HCT116 (cell line): Measurements from ENCODE around the gene CDC42BPA.

ENCODE experiments used
- CEBPB ChIP-seq: IDR thresholded peaks from 2 replicates; pipeline ENCODE4 v1.6.1; 2012; ENCODE audit warnings: low read depth
- CTCF ChIP-seq, 3 experiments: fragments of 200-600 bp in 1 of 3; sonication (generic) in 1 of 3; IDR thresholded peaks in 2 of 3; conservative IDR thresholded peaks in 1 of 3; 2 replicates each; pipeline ENCODE4 v1.5.1; 2012 to 2017; ENCODE audit warnings: low read depth in 2 of 3, low read length in 2 of 3, antibody characterized with exemption in 1 of 3, borderline replicate concordance in 1 of 3, control low read depth in 1 of 3, mild to moderate bottlenecking in 1 of 3, mixed read lengths in 1 of 3, mixed run types in 1 of 3, moderate library complexity in 1 of 3; ENCODE audit not compliant: insufficient read depth in 1 of 3
- EZH2 ChIP-seq: fragments of 200-600 bp; sonication (generic); IDR thresholded peaks from 2 replicates; pipeline ENCODE4 v1.6.1; 2017; ENCODE audit warnings: antibody characterized with exemption, mixed run types
- EZH2phosphoT487 ChIP-seq: fragments of 200-600 bp; IDR thresholded peaks from 2 replicates; pipeline ENCODE4 v1.6.1; 2018; ENCODE audit warnings: antibody characterized with exemption, borderline replicate concordance
- FOSL1 ChIP-seq: IDR thresholded peaks from 2 replicates; pipeline ENCODE4 v1.6.1; 2012; ENCODE audit warnings: low read depth
- JUND ChIP-seq: IDR thresholded peaks from 2 replicates; pipeline ENCODE4 v1.6.1; 2012
- POLR2A ChIP-seq: IDR thresholded peaks from 2 replicates; pipeline ENCODE4 v1.7.0; 2011; ENCODE audit warnings: borderline replicate concordance; ENCODE audit not compliant: insufficient read depth, insufficient read length; ENCODE audit errors: extremely low read depth
- RAD21 ChIP-seq: IDR thresholded peaks from 2 replicates; pipeline ENCODE4 v1.6.1; 2012; ENCODE audit warnings: low read depth, mild to moderate bottlenecking
- SP1 ChIP-seq: IDR thresholded peaks from 2 replicates; pipeline ENCODE4 v1.6.1; 2012; ENCODE audit warnings: low read depth
- TCF7L2 ChIP-seq: IDR thresholded peaks from 2 replicates; pipeline ENCODE4 v1.7.0; 2011; ENCODE audit warnings: borderline replicate concordance, inconsistent platforms; ENCODE audit not compliant: insufficient read depth, insufficient read length; ENCODE audit errors: extremely low read depth
- ZFX ChIP-seq: fragments of 450-650 bp; IDR thresholded peaks from 2 replicates; pipeline ENCODE4 v1.6.1; 2017
- TF ChIP-seq, protein P1 (sequence below): IDR thresholded peaks from 2 replicates; pipeline ENCODE4 v1.6.1; 2011; ENCODE audit warnings: mild to moderate bottlenecking, low read length, moderate library complexity; ENCODE audit not compliant: insufficient replicate concordance; ENCODE audit errors: extremely low read depth
- TF ChIP-seq, protein P2 (sequence below): IDR thresholded peaks from 2 replicates; pipeline ENCODE4 v1.6.1; 2012

DNA sequence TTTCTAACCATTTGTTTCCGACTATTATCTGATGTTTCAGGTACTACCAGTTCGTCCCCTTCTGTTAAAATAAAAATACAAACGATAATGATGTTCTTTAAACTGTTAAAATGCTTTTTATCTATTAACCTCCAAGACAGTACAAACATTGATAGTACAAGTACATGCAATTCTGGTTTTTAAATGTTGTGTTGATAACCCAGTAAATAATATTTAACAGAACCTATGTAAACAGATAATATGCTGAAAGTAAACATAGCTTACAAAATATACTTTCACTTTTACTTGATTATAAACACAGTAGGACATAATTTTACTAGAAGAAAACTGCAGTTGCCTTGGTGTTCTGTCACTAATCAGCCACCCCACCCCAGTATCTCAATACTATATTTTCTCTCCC lies 301.3 kb downstream of the CDC42BPA start:
- TF ChIP-seq EZH2: no peak
- no peak for TF ChIP-seq ZFX
- TF ChIP-seq, protein P1, sequence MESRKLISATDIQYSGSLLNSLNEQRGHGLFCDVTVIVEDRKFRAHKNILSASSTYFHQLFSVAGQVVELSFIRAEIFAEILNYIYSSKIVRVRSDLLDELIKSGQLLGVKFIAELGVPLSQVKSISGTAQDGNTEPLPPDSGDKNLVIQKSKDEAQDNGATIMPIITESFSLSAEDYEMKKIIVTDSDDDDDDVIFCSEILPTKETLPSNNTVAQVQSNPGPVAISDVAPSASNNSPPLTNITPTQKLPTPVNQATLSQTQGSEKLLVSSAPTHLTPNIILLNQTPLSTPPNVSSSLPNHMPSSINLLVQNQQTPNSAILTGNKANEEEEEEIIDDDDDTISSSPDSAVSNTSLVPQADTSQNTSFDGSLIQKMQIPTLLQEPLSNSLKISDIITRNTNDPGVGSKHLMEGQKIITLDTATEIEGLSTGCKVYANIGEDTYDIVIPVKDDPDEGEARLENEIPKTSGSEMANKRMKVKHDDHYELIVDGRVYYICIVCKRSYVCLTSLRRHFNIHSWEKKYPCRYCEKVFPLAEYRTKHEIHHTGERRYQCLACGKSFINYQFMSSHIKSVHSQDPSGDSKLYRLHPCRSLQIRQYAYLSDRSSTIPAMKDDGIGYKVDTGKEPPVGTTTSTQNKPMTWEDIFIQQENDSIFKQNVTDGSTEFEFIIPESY: no peak
- TF ChIP-seq CTCF (IDR thresholded peaks at IDR 0.05 in 2 of 3, conservative IDR thresholded peaks at IDR 0.05 in 1 of 3; ENCODE audit: borderline replicate concordance in 1 of 3, insufficient read depth in 1 of 3, low read depth in 2 of 3, low read length in 2 of 3): no peak
- no peak for TF ChIP-seq TCF7L2
- no peak for TF ChIP-seq JUND
- TF ChIP-seq CEBPB: no peak
- no peak for TF ChIP-seq POLR2A
- TF ChIP-seq SP1: no peak
- no peak for TF ChIP-seq FOSL1
- TF ChIP-seq EZH2phosphoT487: no peak
- TF ChIP-seq, protein P2, sequence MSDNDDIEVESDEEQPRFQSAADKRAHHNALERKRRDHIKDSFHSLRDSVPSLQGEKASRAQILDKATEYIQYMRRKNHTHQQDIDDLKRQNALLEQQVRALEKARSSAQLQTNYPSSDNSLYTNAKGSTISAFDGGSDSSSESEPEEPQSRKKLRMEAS: no peak
- no peak for TF ChIP-seq RAD21
